Endothelial cell of umbilical vein (primary cell): ENCODE data around the gene ACTR3C. TPM values are rescaled to one million over a fixed set of nuclear protein-coding genes. Genes with fewer than 3 reads are reported as not detected.

Experiments
- BruUV-seq: library from RNA; stranded (reverse); fragments of 400-500 nt; replicated peaks from 2 replicates; lab custom pipeline; 2021; lab: Mats Ljungman, UMichigan
- CTCF ChIA-PET: fragments of 300-600, 350-600 bp; sonication (Branson Sonifier 250); formaldehyde crosslinking; loops from one replicate; lab custom pipeline; 2021; ENCODE audit warnings: antibody characterized with exemption, inconsistent platforms; lab: Charles Lee
- POLR2A ChIA-PET: fragments of 300-600, 350-600 bp; sonication (Branson Sonifier 250); formaldehyde crosslinking; loops from one replicate; lab custom pipeline; 2021; ENCODE audit warnings: antibody characterized with exemption, inconsistent platforms; lab: Charles Lee
- DNase-seq: peaks from one replicate; pipeline ENCODE4 v3.0.0-alpha.2; 2011; ENCODE audit warnings: low read depth, low spot score
- FAIRE-seq: peaks from 2 replicates; lab custom pipeline; 2011; peaks lifted over from hg19 to GRCh38; lab: Jason Lieb, UNC
- H2AFZ ChIP-seq: 2 replicates; pipeline ENCODE4 v1.6.0; 2012; ENCODE audit warnings: low read depth, low read length, control low read depth, inconsistent platforms
- H3K27ac ChIP-seq: 2 replicates; pipeline ENCODE4 v1.5.1; 2011; ENCODE audit warnings: low read depth, mild to moderate bottlenecking, control low read depth, low read length, moderate library complexity; ENCODE audit not compliant: insufficient read depth
- H3K27me3 ChIP-seq, 2 experiments: 2 replicates each; pipeline versions ENCODE4 v1.6.0 to v1.6.1; 2011; ENCODE audit warnings: low read length in 2 of 2, mixed read lengths in 1 of 2; ENCODE audit not compliant: control insufficient read depth in 2 of 2, insufficient read depth in 2 of 2
- H3K36me3 ChIP-seq, 2 experiments: 2 replicates in 1 of 2; 3 replicates in 1 of 2; pipeline ENCODE4 v1.5.1; 2011; ENCODE audit warnings: low read length in 2 of 2, mild to moderate bottlenecking in 1 of 2, moderate library complexity in 1 of 2; ENCODE audit not compliant: control insufficient read depth in 2 of 2, insufficient read depth in 2 of 2; ENCODE audit errors: extremely low read depth in 1 of 2
- H3K4me1 ChIP-seq: 3 replicates; pipeline ENCODE4 v1.5.1; 2011; ENCODE audit warnings: mild to moderate bottlenecking, low read length; ENCODE audit not compliant: control insufficient read depth, insufficient read depth; ENCODE audit errors: extremely low read depth
- H3K4me2 ChIP-seq: 2 replicates; pipeline ENCODE4 v1.6.1; 2011; ENCODE audit warnings: low read length, control low read depth, mixed read lengths; ENCODE audit not compliant: insufficient read depth
- H3K4me3 ChIP-seq, 3 experiments: fragments of 200-600 bp in 1 of 3; sonication (generic), shearing (Covaris generic) in 1 of 3; replicated peaks in 1 of 3; 2 replicates each; pipeline ENCODE4 v1.5.1; 2011 to 2016; ENCODE audit warnings: control low read depth in 3 of 3, low read length in 3 of 3, mild to moderate bottlenecking in 2 of 3, inconsistent platforms in 1 of 3, low read depth in 1 of 3, moderate library complexity in 1 of 3; ENCODE audit not compliant: insufficient read depth in 1 of 3
- H3K79me2 ChIP-seq: 2 replicates; pipeline ENCODE4 v1.6.0; 2012; ENCODE audit warnings: low read length, inconsistent platforms; ENCODE audit not compliant: control insufficient read depth, insufficient read depth
- H3K9ac ChIP-seq: replicated peaks from 2 replicates; pipeline ENCODE3; 2011; ENCODE audit warnings: low read length, control low read depth; ENCODE audit not compliant: insufficient read depth; ENCODE audit errors: extremely low read depth
- H3K9me1 ChIP-seq: replicated peaks from 3 replicates; pipeline ENCODE4 v1.6.0; 2011; ENCODE audit warnings: mild to moderate bottlenecking, low read length; ENCODE audit not compliant: control insufficient read depth, insufficient read depth; ENCODE audit errors: extremely low read depth
- H3K9me3 ChIP-seq: replicated peaks from 2 replicates; pipeline ENCODE4 v1.5.1; 2012; ENCODE audit warnings: low read length, inconsistent platforms; ENCODE audit not compliant: control insufficient read depth, insufficient read depth
- H4K20me1 ChIP-seq: replicated peaks from 2 replicates; pipeline ENCODE3; 2011; ENCODE audit warnings: mild to moderate bottlenecking, low read length; ENCODE audit not compliant: control insufficient read depth, insufficient read depth; ENCODE audit errors: extremely low read depth
- CTCF ChIP-seq, 2 donors: IDR thresholded peaks; 1 replicate in 1 of 2; 2 replicates in 1 of 2; pipeline ENCODE4 v1.5.1; 2011; ENCODE audit warnings: low read length in 2 of 2, mild to moderate bottlenecking in 2 of 2, moderate library complexity in 2 of 2, control low read depth in 1 of 2, inconsistent platforms in 1 of 2, low read depth in 1 of 2; ENCODE audit not compliant: insufficient read depth in 1 of 2; ENCODE audit errors: extremely low read depth in 1 of 2
- EZH2 ChIP-seq: IDR thresholded peaks from 2 replicates; pipeline ENCODE4 v1.6.1; 2012; ENCODE audit warnings: borderline replicate concordance, low read depth, mild to moderate bottlenecking, moderate library complexity, low read length, inconsistent platforms; ENCODE audit not compliant: severe bottlenecking
- FOS ChIP-seq: IDR thresholded peaks from 2 replicates; pipeline ENCODE4 v1.6.1; 2011; ENCODE audit warnings: mild to moderate bottlenecking, low read length, moderate library complexity, borderline replicate concordance; ENCODE audit not compliant: insufficient read depth
- GATA2 ChIP-seq: IDR thresholded peaks from 2 replicates; pipeline ENCODE4 v1.7.0; 2011; ENCODE audit warnings: low read depth, mild to moderate bottlenecking, moderate library complexity, mixed read lengths, low read length; ENCODE audit not compliant: insufficient read length, insufficient read depth
- JUN ChIP-seq: IDR thresholded peaks from 2 replicates; pipeline ENCODE4 v1.6.1; 2011; ENCODE audit warnings: borderline replicate concordance, low read depth; ENCODE audit not compliant: insufficient read length, insufficient read depth
- MAX ChIP-seq: IDR thresholded peaks from 2 replicates; pipeline ENCODE4 v1.6.1; 2011; ENCODE audit not compliant: insufficient read depth, insufficient read length
- MYC ChIP-seq: IDR thresholded peaks from one replicate; pipeline ENCODE4 v1.6.1; 2011; ENCODE audit warnings: mild to moderate bottlenecking, low read depth, low read length
- POLR2A ChIP-seq: IDR thresholded peaks from 2 replicates; pipeline ENCODE4 v1.6.1; 2012; ENCODE audit warnings: low read depth, mild to moderate bottlenecking, control low read depth, low read length
- POLR2AphosphoS5 ChIP-seq: IDR thresholded peaks from 2 replicates; pipeline ENCODE4 v1.6.1; 2012; ENCODE audit warnings: low read depth, mild to moderate bottlenecking, control low read depth, low read length, moderate library complexity; ENCODE audit not compliant: insufficient read depth
- dilution Hi-C: fragments of 300-500 bp; cut with MboI; formaldehyde crosslinking; loops from one replicate; pipeline ENCODE4 v1.15.0; 2019; ENCODE audit warnings: low sequenced_read_pairs; ENCODE audit not compliant: extremely low pct_ligation_motif_present
- intact Hi-C: fragments of 100-400 bp; cut with micrococcal nuclease; formaldehyde crosslinking; loops from one replicate; pipeline ENCODE4 v1.10.0; 2022
- polyA plus RNA-seq, 4 experiments: library from polyadenylated mRNA; depleted of rRNA in 3 of 4; stranded (reverse) in 3 of 4; unstranded in 1 of 4; fragments of >200 nt; gene quantifications; 2 replicates each; pipeline versions ENCODE4 v1.2.1 to v1.2.3, GENCODE V29; 2011 to 2012; ENCODE audit warnings: missing spikeins in 1 of 4
- total RNA-seq: library from RNA; stranded (reverse); gene quantifications from 2 replicates; pipeline ENCODE4 v1.2.3, GENCODE V29; 2021

Gene ACTR3C
- total and polyA plus RNA-seq, 2 donors (not counting 3 experiments of a cell fraction or from before 2014, with no cell fraction given), result 0.33 TPM; not detected in 1

DNA sequence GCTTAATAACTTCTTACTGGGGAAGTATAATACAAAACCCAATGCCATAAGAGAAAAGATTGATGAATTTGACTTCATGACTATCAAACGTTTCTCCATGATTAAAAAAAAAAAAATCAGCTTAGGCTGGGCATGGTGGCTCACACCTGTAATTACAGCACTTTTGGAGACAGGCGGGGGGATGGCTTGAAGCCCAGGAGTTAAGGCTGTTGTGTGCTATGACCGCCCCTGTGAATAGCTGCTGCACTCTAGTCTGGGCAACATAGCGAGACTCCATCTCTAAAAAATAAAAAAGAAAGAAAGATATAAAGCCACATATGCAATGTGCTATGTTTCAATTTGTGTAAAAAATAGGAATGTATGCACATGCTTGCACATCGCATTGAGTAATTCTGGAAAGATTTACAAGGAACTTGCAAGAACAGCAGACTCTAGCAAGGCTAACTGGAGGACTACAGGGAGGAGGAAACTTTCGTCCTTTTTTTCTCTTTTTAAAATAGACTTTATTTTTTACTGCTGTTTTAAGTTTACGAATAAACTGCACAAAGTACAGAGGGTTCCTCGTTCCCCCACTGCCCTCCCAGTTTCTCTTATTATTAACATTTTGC lies 28.3 kb upstream of the ACTR3C start:
- Histone ChIP-seq H3K9me3 (no peaks in the 10 kb centered on the region), H3K4me1 (no peaks in the 10 kb centered on the region), H3K4me3 (no peak overlapping the region), H2AFZ (no peak overlapping the region), H4K20me1 (no peaks in the 10 kb centered on the region), H3K9ac (no peak overlapping the region), H3K9me1 (no peaks in the 10 kb centered on the region), H3K79me2 (no peaks in the 10 kb centered on the region), H3K4me2 (no peak overlapping the region), H3K27ac (no peak overlapping the region), H3K27me3 (peaks cover 0 to 4% of the 10 kb centered on the region in 2 experiments), H3K36me3 (no peaks in the 10 kb centered on the region)
- BruUV-seq, result no TSS peak
- FAIRE-seq, result no peak
- POLR2A ChIA-PET, result no interaction called here
- CTCF ChIA-PET, result no interaction called here
- DNase-seq, result no peak
- dilution Hi-C loops, result no loop called here
- intact Hi-C loops, result no loop called here
- no peak for TF ChIP-seq EZH2
- no peak for TF ChIP-seq CTCF (IDR thresholded peaks at IDR 0.05; ENCODE audit: extremely low read depth in 1 of 2, insufficient read depth in 1 of 2, low read depth in 1 of 2, low read length in 2 of 2)
- TF ChIP-seq MYC, result no peak
- TF ChIP-seq MAX, result no peak
- TF ChIP-seq POLR2AphosphoS5, result no peak
- no peak for TF ChIP-seq GATA2
- no peak for TF ChIP-seq POLR2A
- TF ChIP-seq JUN, result no peak
- TF ChIP-seq FOS, result no peak
